ENCODE data around the gene RIT2.

RIT2 gene

GRCh38 chr18:42915299-42915698 is 200.2 kb downstream of the RIT2 start:
- TF ChIP-seq CTCF (IDR thresholded peaks at IDR 0.05; ENCODE audit: low read length) = no peak
- no peak for TF ChIP-seq EZH2 (IDR thresholded peaks at IDR 0.05; ENCODE audit: borderline replicate concordance, low read length)

GRCh38 chr18:42914476-42914875 is 201.0 kb downstream of the RIT2 start:
- Histone ChIP-seq H3F3A (ENCODE audit: insufficient read depth, low read length) (no peaks in the 10 kb centered on the region), H3K79me2 (ENCODE audit: insufficient read depth, low read length) (no peaks in the 10 kb centered on the region), H2AFZ (ENCODE audit: low read length) (no peak overlapping the region), H3K9ac (ENCODE audit: low read length) (no peak overlapping the region), H3K36me3 (ENCODE audit: insufficient read depth, low read length) (no peaks in the 10 kb centered on the region), H3K4me2 (ENCODE audit: low read length) (no peak overlapping the region), H3K27me3 (ENCODE audit: insufficient read depth, low read length) (no peaks in the 10 kb centered on the region), H3K4me1 (ENCODE audit: insufficient read depth, low read length, severe bottlenecking) (no peaks in the 10 kb centered on the region), H3K9me3 (ENCODE audit: low read length) (no peaks in the 10 kb centered on the region), H3K4me3 (ENCODE audit: low read depth, low read length, poor library complexity, severe bottlenecking) (no peak overlapping the region), H3K9me2 (ENCODE audit: low read depth, low read length) (no peaks in the 10 kb centered on the region), H4K20me1 (ENCODE audit: insufficient read depth, low read length) (no peaks in the 10 kb centered on the region), H3K27ac (ENCODE audit: low read depth, low read length, poor library complexity, severe bottlenecking) (no peak overlapping the region)
- TF ChIP-seq EZH2 (IDR thresholded peaks at IDR 0.05; ENCODE audit: borderline replicate concordance, low read length) (no peak), CTCF (IDR thresholded peaks at IDR 0.05; ENCODE audit: low read length) (no peak)

More at GRCh38 chr18:42915299-42915698, 200.2 kb downstream of the RIT2 start:
- H3K79me2 ChIP-seq (ENCODE audit: insufficient read depth, low read length) = no peaks in the 10 kb centered on the region
- no peak overlapping the region for H3K27ac ChIP-seq (ENCODE audit: low read depth, low read length, poor library complexity, severe bottlenecking)
- H4K20me1 ChIP-seq (ENCODE audit: insufficient read depth, low read length) = no peaks in the 10 kb centered on the region
- H3K9me3 ChIP-seq (ENCODE audit: low read length) = no peaks in the 10 kb centered on the region
- no peaks in the 10 kb centered on the region for H3K27me3 ChIP-seq (ENCODE audit: insufficient read depth, low read length)
- no peak overlapping the region for H3K9ac ChIP-seq (ENCODE audit: low read length)
- H3K36me3 ChIP-seq (ENCODE audit: insufficient read depth, low read length) = no peaks in the 10 kb centered on the region
- H3K4me2 ChIP-seq (ENCODE audit: low read length) = no peak overlapping the region
- no peak overlapping the region for H3K4me3 ChIP-seq (ENCODE audit: low read depth, low read length, poor library complexity, severe bottlenecking)
- H3F3A ChIP-seq (ENCODE audit: insufficient read depth, low read length) = no peaks in the 10 kb centered on the region
- H3K4me1 ChIP-seq (ENCODE audit: insufficient read depth, low read length, severe bottlenecking) = no peaks in the 10 kb centered on the region
- H3K9me2 ChIP-seq (ENCODE audit: low read depth, low read length) = no peaks in the 10 kb centered on the region
- H2AFZ ChIP-seq (ENCODE audit: low read length) = no peak overlapping the region

DNA sequence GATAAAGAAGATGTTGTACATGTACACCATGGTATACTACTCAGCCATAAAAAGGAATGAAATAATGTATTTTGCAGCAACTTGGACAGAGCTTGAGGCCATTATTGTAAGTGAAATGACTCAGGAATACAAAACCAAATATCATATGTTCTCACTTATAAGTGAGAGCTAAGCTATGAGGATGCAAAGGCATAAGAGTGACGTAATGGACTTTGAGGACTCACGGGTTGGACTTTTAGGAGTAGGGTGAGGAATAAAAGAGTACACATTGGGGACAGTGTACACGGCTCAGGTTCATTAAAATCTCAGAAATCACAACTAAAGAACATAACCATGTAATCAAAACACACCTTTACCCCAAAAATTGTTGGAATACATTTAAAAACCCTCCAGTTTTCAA is 206.4 kb downstream of the RIT2 start:
- H3K4me3 ChIP-seq (ENCODE audit: low read depth, low read length, poor library complexity, severe bottlenecking) = no peak overlapping the region
- H3F3A ChIP-seq (ENCODE audit: insufficient read depth, low read length) = no peaks in the 10 kb centered on the region
- no peaks in the 10 kb centered on the region for H3K9me3 ChIP-seq (ENCODE audit: low read length)
- H3K9me2 ChIP-seq (ENCODE audit: low read depth, low read length) = no peaks in the 10 kb centered on the region
- H3K36me3 ChIP-seq (ENCODE audit: insufficient read depth, low read length) = no peaks in the 10 kb centered on the region
- H2AFZ ChIP-seq (ENCODE audit: low read length) = no peak overlapping the region
- no peaks in the 10 kb centered on the region for H4K20me1 ChIP-seq (ENCODE audit: insufficient read depth, low read length)
- no peak overlapping the region for H3K9ac ChIP-seq (ENCODE audit: low read length)
- H3K4me1 ChIP-seq (ENCODE audit: insufficient read depth, low read length, severe bottlenecking) = no peaks in the 10 kb centered on the region
- H3K27me3 ChIP-seq (ENCODE audit: insufficient read depth, low read length) = no peaks in the 10 kb centered on the region
- H3K27ac ChIP-seq (ENCODE audit: low read depth, low read length, poor library complexity, severe bottlenecking) = no peak overlapping the region
- H3K79me2 ChIP-seq (ENCODE audit: insufficient read depth, low read length) = no peaks in the 10 kb centered on the region
- no peak for TF ChIP-seq CTCF (IDR thresholded peaks at IDR 0.05; ENCODE audit: low read length)
- TF ChIP-seq EZH2 (IDR thresholded peaks at IDR 0.05; ENCODE audit: borderline replicate concordance, low read length) = no peak
- no peak overlapping the region for H3K4me2 ChIP-seq (ENCODE audit: low read length)

Measured in OCI-LY1 (cell line).